Neural progenitor cell (in vitro differentiated cells): ENCODE results near the gene SLC30A3.

ENCODE experiments used
- EZH2phosphoT487 ChIP-seq: fragments of 200-600 bp; sonication (generic); IDR thresholded peaks from 2 replicates; pipeline ENCODE4 v1.6.1; 2017; ENCODE audit warnings: antibody characterized with exemption
- TF ChIP-seq, protein P1 (sequence below): fragments of 200-600 bp; sonication (generic); IDR thresholded peaks from 2 replicates; pipeline ENCODE4 v1.5.1; 2017; ENCODE audit warnings: antibody characterized with exemption, mild to moderate bottlenecking

DNA sequence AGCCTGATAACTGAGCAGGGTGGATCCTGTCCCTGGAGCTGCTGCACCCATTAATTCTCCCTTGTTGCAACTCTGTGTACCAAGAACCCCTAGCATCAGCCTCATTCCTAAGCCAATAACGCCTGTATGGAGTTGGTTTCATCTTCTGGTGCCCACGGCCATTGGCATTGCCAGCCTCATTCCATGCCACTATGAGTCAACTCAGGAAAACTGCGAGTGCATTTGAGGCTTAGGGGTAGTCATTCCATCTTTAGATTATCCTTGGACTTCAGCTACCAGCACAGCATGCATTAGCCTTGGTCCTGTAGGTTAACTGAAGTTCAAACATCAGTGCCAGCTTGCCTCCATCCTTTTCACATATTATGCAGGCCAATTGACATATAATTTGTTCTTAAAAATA is 18.0 kb upstream of the SLC30A3 start:
- TF ChIP-seq, protein P1, sequence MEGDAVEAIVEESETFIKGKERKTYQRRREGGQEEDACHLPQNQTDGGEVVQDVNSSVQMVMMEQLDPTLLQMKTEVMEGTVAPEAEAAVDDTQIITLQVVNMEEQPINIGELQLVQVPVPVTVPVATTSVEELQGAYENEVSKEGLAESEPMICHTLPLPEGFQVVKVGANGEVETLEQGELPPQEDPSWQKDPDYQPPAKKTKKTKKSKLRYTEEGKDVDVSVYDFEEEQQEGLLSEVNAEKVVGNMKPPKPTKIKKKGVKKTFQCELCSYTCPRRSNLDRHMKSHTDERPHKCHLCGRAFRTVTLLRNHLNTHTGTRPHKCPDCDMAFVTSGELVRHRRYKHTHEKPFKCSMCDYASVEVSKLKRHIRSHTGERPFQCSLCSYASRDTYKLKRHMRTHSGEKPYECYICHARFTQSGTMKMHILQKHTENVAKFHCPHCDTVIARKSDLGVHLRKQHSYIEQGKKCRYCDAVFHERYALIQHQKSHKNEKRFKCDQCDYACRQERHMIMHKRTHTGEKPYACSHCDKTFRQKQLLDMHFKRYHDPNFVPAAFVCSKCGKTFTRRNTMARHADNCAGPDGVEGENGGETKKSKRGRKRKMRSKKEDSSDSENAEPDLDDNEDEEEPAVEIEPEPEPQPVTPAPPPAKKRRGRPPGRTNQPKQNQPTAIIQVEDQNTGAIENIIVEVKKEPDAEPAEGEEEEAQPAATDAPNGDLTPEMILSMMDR, result no peak
- TF ChIP-seq EZH2phosphoT487, result no peak
